ENCODE data around the gene NHLRC4.

Gene NHLRC4, protein sequence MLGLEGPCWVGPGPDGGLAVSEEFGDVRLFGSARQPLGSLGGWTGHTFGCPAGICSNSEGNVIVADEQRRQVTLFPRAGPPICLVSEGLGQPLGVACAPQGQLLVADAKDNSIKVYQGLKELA

DNA sequence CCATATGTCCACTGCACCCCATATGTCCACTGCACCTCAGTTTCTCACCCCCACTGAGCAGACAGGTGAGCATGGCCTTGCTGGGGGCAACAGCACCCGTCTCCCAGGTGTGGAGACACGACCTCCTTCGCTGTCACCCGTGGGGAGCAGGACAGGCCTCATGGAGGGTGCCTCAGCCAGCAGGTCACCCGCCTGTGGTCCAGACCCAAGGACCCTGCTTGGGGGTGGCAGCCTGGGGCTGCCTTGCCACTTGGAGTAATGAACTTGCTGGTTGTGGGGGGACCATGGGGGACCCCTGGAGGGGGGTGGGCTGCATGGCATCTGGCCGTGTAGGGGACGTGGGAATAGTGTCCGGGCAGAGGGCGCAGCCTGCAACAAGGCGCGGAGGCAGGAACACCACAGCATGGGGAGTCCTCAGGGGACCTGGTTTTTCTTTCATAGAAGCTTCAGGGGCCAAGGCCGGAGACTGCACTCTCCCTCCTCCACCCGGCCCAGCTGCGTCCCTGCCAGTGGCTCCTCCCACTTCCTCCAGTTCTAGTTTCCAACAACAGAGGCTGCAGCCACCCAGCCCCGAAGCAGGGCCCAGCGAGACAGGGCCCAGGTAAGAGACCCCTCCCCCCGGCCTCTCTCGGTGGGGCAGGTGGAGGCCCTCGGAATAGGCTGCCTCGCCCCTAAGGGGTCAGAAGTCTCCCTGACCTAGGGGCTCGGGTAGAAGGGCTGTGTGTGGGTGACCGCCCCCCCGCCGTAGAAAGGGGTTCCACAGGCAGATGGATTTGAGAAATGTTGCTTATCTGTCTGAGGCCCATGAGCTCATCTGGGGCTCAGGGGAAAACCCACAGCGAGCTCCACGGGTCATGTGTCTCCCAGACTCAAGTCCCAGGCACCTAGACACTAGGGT is at the start of gene NHLRC4:
NHLRC4 (plus strand) TSS at position 531 of the 898 bp plus-strand sequence. CDS start 1,043 bp downstream, outside the sequence.
- peak; percentile 27 for DNase-seq

DNA sequence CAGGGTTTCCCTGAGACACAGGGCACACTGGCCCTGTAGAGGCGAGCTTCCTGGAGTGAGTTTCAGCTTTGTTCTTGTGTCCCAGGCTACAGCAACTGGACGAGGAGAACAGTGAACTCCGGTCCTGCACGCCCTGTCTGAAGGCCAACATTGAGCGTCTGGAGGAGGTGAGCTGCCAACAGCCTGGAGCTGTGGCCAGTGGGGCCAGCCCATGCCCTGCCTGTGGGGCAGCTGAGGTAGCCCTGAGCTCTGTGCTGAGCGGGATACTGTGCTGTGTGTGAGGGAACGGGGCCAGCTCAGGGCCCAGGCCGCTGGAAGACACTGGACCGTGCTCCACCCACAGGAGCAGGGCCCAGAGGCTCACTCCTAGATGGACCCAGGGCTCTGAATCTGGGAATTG is 47.9 kb upstream of the NHLRC4 start:
- no peak for DNase-seq

DNA sequence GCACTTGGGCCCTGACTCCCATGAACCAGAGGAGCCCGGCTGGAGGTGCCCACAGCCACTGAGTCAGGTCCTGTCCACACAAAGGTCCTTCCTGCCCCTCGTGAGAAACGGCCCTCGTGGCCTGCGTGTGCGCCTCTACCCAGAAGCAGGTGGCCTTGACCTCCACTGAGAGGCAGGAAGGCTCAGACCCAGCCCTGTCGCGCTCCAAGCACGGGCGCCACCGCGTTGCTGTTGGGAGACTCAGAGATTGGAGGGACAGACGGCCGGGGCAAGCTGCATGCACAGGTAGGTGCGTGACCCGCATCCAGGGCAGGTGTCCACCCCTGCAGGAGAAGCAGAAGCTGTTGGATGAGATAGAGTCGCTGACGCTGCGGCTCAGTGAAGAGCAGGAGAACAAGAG is 47.4 kb upstream of the NHLRC4 start:
- no peak for DNase-seq

DNA sequence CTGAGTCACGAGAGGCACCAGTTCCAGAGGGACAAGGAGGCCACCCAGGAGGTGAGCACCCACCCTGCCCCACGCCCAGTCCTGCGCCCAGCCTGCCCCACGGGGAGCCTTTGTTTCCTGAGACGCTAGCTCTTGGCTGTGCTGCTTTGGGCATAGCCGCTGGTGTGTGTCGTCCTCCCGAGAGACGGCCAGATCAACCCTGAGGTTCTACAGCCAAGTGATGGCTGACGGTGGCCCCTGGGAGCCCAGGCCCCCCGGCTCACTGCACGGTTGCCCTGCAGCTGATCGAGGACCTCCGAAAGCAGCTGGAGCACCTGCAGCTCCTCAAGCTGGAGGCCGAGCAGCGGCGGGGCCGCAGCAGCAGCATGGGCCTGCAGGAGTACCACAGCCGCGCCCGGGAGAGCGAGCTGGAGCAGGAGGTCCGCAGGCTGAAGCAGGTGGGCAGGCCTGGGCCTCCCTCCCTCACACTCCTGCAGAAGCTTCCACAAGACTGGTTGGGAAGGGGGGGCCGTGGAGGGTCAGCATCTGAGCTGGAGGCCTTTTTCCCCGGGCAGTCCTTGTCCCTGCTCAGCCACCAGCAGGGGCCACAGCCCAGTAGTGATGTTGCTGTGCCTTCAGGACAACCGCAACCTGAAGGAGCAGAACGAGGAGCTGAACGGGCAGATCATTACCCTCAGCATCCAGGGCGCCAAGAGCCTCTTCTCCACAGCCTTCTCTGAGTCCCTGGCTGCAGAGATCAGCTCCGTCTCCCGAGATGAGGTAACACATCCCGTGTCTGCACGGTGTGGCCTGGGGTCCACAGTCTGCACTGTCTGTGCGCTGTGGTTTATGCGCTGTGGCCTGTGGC is 46.7 kb upstream of the NHLRC4 start:
- DNase-seq = no peak

DNA sequence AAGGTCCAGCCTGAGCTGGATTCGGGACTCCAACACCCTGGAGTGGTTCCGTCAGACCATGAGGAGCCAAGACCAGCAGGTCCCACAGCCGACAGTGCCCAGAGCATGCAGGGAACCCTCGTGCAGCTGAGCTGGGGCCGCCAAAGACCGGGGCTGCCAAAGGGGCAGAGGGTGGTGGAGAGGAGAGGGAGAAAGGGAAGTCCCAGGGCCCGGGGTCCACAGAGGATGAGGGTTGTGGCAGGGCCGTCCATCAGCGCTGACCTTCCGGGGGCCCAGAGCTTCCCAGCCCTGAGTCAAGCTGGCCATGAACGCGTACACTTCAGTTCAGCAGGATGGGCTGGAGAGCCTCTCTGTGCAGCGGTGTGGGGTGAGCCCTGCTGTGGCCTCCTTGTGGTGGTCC is 46.0 kb upstream of the NHLRC4 start:
- DNase-seq = no peak

DNA sequence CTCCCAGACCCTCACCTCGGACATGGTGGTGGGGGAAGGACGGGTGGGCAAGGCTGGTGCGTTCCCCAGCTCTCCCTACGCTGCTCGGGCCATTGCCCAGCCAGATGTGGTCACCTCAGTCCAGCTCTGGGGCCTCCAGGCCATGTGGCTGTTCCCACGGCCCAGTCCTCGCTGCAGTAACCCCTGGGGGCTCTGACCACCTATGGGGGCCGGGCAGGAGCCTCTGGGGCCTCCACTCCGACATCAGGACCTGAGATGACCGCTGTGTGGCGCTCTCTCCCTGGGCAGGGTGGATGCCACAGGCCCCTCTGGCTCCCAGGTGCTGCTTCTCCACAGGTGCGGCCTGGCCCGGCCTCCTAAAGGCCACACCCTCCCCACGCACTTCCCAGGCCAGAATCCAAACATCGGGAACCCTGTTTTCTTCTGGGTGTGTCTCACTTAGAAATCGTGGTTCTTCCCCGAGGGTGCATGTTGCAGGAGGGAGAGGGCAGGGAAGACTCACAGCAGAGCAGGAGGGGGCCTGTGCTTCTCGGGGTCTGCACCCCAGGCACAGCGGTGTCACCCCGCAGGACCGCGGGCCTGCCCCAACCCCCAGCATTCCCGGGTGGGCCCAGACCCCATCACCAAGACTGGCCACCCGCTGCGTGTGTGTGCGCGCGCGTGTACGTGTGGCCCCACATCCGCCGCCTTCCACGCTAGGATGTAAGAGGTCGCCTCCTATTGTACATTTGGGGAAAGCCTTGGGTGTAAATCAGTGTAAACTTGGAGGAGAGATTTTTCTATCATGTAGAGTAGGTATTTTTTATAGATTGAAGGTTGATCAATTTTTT is 45.2 kb upstream of the NHLRC4 start:
- DNase-seq = no peak

DNA sequence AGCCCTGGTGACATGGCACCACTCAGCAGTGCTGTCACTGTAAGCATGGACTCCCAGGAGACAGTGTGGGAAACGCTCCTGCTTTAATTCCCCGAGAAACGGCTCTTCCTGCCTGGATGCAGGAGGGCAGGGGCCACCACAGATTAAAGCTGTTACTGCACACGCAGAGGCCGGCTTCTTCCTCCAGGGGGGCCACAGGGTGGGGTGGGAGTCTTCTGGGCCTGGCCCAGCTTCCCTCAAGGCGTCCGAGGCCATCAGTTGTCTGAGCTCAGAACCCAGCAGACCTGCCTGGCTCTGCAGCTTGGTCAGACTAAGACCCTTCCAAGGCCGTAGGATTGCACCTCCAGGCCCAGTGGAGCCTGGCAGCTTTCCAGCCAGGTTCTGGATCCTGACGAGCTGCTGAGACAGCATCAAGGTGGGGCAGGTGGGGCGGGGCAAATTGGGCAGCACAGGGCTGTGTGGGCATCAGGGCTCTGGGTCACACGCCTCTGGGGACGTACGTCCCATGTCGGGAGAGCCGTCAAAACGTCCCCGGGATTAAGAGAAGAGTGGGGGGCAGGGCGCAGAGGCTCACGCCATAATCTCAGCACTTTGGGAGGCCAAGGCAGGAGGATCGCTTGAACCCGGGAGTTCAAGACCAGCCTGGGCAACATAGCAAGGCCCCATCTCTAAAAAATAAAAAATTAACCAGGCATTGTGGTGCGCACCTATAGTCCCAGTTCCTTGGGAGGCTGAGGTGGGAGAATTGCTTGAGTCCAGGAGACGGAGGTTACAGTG is 44.3 kb upstream of the NHLRC4 start:
- no peak for DNase-seq

DNA sequence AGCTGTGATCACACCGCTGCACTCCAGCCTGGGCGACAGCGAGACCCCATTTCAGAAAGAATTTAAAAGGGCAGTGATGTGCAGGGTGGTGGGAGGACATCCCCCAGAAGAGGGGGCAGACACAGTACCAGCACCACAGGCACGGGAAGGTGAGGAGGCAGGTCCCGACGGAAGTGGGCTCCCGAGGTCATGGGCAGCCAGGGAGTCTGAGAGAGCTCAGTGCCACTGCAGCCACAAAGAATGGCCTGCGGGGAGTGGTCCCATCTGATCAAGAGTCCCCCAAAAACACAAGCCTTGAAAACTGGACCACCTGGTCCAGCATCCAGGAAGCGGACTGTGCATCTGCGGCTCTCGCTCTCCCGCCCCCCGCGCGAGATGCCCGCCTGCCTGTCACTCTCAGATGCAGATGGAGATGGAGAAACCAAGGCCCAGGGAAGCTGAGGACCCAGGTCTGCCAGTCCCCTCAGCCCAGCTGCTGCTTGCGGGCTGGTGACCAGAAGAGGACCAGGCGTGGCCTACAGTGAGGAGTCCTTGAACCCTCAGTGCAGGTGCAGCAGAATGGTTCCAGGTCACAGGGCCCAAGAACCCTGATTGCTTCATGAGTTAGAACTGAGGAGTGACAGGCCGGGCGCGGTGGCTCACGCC is 43.6 kb upstream of the NHLRC4 start:
- DNase-seq = no peak

DNA sequence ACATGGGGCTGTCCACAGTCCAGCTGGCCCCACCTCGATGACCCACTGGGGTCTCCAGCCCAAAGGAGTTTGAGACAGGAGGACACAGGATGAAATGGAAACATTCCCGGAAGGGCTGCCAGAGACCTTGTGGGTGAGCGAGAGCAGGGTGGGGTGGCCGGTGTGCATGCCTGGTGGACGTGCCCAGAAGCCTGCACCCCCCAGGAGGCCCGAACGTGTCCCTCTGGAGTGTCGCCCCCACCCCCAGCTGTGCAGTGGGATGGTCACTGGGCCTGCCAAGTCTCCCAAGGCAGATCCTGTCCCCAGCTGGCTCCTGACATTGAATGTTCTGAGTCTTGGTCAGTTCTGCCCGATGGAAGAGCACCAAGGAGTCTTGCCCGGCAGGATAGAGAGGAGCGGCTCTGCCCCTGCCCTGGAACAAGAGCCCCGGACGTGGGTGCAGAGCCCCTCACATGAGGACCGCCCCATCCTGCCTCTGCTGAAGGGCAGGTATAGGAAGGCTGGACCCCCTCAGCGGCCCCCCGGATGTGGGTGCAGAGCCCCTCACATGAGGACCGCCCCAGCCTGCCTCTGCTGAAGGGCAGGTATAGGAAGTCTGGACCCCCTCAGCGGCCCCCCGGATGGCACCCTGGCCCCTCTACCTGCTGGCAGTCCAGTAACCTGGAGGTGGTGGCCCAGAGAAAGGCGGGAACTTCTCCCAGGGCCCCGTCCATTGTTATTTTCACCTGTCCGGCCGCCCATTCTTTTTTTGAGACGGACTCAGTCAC is 42.3 kb upstream of the NHLRC4 start:
- no peak for DNase-seq

DNA sequence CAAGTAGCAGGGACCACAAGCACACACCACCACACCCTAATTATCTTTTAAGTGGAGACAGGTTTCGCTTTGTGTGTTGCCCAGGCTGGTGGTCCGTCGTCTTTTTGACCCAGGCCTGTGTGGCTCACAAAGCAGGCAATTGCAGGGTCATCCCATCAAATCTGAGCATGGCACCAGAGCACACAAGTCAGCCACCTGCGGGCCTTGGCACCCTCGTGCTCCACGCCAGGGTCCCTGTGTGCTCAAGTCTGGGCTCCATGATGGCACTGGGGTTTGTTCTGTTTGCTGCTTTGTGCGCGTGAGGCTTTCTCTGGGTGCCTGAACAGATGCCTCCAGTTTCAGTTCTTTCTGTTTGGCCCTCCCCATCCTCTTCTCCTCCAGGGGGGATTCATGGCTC is 41.7 kb upstream of the NHLRC4 start:
- no peak for DNase-seq

DNA sequence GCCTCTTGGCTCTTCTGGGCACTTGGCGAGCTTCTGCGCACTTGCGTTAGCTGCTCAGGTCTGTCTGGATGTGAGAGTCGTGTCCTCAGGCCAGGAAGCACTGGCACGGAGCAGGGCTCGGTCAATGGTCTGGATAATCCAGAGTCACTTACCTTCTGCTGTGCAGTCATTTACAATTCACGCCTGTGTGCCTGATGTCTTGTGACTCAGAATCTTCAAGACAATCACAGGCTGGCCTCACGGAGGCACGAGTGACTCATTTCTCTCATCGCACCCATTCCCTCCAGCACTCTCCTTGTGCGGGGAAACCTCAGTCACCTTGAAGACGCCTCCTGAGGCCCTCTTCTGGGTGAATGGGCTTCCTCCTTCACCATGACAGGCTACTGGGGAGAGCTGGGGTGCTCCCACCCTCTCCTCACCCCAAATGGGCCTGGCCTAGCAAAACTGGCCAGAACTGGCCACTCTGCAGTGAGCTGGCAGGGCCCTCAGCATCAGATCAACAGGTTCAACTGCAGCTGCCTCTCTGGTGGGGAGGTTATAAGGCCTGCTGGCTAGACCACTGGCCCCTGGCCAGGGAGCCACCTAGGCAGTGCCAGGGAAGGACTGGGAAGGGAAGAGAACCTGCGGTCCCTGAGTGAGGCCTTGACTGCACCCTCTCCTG is 41.2 kb upstream of the NHLRC4 start:
- peak; percentile 85 for DNase-seq

DNA sequence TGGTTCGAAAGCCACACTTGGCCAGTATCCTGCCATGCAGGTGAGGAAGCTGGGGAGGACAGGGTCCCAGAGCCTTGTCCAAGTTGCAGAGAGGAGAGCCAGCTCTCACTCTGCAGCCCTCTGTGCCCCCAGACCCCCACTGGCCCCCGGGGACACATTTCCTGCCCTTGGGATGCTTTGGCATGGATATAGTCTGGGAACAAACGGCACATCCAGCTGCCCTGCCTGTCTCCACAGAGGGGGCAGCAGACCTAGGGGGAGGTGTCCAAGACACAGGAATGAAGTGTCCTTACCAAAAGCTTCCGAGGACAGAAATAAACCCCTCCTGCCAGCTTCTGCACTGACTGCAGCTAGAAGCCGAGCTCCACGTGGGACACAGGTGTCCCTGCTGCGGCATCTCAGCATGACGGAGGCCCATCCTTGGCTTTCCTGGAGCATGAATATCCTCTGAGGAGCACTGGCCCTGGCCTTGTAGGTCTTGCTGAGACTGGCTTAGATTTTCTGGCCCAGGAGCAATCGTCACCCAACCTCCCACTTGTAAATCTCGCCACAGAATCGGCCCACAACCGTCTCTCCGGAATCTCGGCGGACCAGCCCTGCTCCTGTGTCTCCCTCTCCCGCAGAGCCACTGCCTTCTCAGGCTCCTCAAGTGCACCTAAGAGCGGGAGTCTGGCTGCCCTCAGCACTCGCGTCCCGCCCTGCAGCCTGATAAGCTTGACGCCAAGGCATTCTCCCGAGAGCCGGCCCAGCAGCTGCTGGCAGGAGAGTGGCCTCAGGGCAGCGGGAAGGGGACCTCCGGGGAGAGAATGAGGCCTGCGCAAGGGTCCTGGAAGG is 40.4 kb upstream of the NHLRC4 start:
- DNase-seq = peak; percentile 25

DNA sequence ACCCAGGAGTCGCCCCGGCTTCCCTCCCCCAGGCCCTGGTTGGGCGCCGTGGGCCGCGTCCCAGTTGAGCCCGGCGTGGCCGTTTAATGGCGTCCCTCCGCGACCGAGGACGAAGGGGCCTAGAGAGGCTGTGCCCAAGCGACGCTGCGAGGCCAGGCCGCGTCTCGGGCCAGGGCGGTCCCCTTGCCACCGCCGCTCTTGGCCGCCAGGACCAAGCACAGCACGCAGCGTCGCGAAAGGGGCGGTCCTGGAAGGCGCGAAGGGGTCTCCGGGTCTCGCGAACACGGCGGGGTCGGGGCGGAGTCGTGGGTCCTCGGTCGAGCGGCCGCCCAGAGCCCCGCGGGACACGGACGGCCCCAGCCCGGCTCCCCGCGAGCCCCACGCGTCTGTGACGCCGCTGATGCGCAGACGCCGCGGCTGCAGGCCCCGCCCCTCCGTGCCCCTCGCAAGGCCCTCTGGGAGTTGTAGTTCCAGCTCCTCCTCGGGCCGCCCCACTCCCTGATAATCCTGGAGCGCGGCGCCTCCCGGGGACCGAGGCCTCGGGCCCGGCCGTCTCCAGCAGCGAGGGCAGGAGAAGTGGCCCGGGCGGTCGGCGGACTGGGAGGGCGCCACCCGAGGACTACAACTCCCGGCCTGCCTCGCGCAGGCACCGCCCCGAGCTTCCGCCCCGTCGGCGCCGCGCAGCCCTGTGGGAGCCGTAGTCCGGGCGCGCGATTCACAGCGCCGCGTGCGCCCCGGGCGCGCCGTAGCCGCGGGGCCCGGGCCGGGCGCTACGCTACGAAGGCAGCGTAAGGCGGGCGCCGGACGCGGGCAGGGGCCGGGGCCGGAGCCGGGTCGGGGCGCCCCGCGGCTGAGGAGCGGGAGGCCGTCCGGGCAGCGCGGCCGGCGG is 39.5 kb upstream of the NHLRC4 start, which contains the start of gene CAPN15:
CAPN15 (plus strand) TSS at position 698 of the 889 bp plus-strand sequence. CDS start 19,127 bp downstream, outside the sequence.
- DNase-seq = peak; percentile 86

DNA sequence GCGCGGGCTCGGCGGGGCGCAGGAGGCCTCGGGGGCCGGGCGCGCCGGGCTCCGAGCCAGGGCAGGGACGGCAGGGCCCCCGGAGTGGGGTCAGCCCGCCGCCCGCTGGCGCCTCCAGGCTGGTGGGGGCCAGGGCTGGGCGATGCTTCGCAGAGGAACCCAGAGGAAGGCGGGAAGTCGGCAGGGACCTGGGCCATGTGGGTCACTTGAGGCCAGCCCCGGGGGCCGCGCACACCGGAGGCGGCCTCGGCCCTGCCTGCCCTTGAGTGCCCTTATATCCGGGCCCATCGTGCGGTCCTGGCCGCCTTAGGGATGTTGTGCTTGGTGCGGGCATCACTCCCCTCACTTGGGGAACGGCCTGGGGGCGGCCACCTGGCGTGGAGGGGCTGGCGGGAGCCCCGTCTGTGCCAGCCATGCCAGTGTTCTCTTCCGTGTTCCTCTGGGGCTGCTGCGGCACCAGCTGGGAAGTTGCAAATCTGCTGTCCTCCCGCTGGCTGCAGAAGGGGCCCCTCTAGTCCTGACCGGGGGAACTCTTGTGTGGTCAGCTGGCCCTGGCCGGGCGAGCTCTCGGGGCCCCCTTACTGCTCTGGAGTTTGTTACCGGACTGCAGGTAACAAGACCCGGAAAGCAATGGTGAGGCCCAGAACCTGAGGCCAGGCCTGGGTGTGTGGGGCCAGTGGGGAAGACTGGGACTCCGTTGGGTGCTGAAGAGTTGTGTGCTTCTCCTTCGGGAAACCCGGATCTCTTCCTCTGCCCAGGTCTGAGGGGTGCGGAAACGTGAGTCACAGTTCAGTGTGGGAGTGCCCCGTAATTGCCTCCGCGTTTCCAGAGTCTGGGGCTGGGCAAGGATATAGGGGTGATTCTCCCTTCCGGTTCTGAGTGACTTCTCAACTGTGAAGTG is 38.4 kb upstream of the NHLRC4 start:
- DNase-seq = peak; percentile 62

DNA sequence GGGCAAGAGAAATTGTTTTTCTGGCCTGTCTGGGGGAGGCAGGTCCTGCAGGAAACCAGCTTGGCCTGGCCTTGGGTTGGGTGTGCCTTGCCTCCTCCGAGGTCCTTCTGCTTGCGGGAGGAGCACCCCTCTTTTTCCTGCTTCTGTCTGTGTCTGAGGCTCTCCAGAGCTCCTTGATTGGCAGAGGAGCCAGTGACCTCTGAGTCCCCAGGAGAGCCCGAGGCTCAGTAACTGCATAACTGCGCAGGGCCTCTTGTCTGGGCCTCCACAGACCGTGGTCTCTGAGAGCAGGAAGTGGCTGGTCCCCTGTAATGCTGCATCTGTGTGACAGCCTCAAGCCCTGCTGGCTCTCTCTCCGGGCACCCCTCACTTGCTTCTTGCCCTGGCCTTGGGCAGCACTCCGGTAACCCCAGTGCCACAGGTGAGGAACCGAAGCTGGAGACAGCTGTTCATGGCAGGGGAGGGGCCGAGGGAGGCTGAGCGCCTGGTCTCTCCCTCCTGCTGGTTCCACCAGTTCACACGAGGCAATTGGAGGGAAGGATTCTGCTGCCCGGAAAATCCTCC is 37.7 kb upstream of the NHLRC4 start:
- DNase-seq = no peak

DNA sequence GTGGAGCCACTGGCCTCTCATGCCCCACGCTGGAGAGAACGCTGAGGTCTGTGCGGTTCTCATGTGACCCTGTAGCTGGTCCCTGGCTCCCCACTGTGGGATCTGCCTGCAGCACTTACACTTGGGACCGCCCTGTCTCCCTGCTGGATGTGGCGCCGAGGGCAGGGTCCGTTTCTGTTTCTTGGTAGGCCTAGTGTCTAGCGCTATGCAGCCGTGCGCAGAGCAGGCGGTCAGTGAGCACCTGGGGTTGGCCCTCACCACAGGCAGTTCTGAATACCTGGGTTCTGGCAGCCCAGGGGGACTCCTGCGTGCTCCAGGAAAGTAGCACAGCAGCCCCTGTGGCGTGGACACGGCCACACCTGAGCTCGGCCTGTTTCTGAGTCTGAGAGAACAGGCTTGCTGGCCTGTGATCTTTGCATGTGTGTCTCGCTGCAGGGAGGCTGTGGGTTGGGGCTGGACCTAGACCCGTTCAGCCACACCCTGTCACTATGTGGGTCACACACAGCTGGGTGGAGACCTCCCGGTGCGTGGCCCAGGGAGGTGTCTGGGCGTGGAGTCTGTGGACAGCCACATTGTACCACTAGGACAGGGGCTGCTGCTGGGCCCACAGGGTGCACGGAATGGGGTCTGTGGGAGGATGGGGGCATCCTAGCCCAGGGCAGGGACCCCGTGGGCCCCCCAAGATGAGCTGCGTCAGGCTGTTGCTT is 36.5 kb upstream of the NHLRC4 start:
- no peak for DNase-seq
